Activated naive CD4-positive, alpha-beta T cell treated with anti-CD3 and anti-CD28 coated beads for 36 hours (primary cell): ENCODE measurements around the gene SPINT1. TPM values are rescaled to one million over a fixed set of nuclear protein-coding genes. Genes with fewer than 3 reads are reported as not detected.

Experiments
- CTCF ChIA-PET: fragments of 350-600 bp; sonication (Branson Sonifier 250); formaldehyde crosslinking; loops from one replicate; lab custom pipeline; 2021; ENCODE audit warnings: antibody characterized with exemption; lab: Charles Lee
- DNase-seq: peaks from one replicate; pipeline ENCODE4 v3.0.0-alpha.2; 2020
- H3K27ac Mint-ChIP-seq: one replicate; pipeline ENCODE4 v1.8.0; 2021; ENCODE audit warnings: mild to moderate bottlenecking, mixed read lengths
- H3K27me3 Mint-ChIP-seq: one replicate; pipeline ENCODE4 v1.8.0; 2021; ENCODE audit warnings: low read depth, mixed read lengths
- H3K36me3 Mint-ChIP-seq: one replicate; pipeline ENCODE4 v1.8.0; 2021; ENCODE audit warnings: low read depth, mixed read lengths
- H3K4me1 Mint-ChIP-seq: one replicate; pipeline ENCODE4 v1.8.0; 2021; ENCODE audit warnings: low read depth, mixed read lengths
- H3K4me3 Mint-ChIP-seq: one replicate; pipeline ENCODE4 v1.8.0; 2021; ENCODE audit warnings: mild to moderate bottlenecking, moderate library complexity, mixed read lengths
- H3K9me3 Mint-ChIP-seq: one replicate; pipeline ENCODE4 v1.8.0; 2021; ENCODE audit warnings: mixed read lengths
- intact Hi-C: fragments of 100-400 bp; cut with micrococcal nuclease; formaldehyde crosslinking; loops from one replicate; pipeline ENCODE4 v1.15.1; 2023
- total RNA-seq, 2 experiments: library from RNA; stranded (reverse); gene quantifications; one replicate each; pipeline ENCODE4 v1.2.3, GENCODE V29; 2021

The SPINT1 gene
- total RNA-seq, 2 experiments from 2014 or later = 4.5 to 4.7 TPM

- no peaks in the 10 kb centered on the region for H3K4me1 Mint-ChIP-seq
- intact Hi-C loops = no loop called here
- H3K27me3 Mint-ChIP-seq = no peaks in the 10 kb centered on the region
- H3K4me3 Mint-ChIP-seq = no peak overlapping the region
- no peak overlapping the region for H3K27ac Mint-ChIP-seq
- no peaks in the 10 kb centered on the region for H3K36me3 Mint-ChIP-seq
- CTCF ChIA-PET = interaction anchor here (1.8 kb wide), 1 partner anchor 27 kb away, joined by 4 read pairs; no protein-coding TSS in a partner anchor
- DNase-seq = no peak
- H3K9me3 Mint-ChIP-seq = no peaks in the 10 kb centered on the region
These were observed 10.9 kb upstream of the SPINT1 start for GRCh38 chr15:40832903-40833302.

DNA sequence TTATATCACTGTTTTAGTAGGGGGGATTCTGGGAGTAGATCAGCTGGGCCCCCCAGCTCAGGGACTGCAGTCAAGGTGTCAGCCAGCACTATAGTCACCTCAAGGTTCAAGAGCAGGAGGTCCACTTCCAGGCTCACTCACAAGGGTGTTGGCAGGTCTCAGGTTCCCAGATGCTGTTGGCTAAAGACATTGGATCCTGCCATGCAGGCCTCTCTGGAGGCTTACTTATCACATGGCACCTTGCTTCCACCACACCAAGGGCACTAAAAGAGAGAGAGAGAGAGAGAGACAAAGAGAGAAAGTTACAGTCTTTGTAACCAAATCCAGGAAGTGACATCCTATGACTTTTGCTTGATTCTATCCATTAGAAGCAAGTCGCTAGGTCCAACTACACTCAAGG lies 7.8 kb upstream of the SPINT1 start:
- DNase-seq = no peak
- CTCF ChIA-PET = no interaction called here
- Mint-ChIP-seq H3K36me3 (no peaks in the 10 kb centered on the region), H3K4me3 (no peak overlapping the region), H3K4me1 (no peaks in the 10 kb centered on the region), H3K27ac (no peak overlapping the region), H3K9me3 (no peaks in the 10 kb centered on the region), H3K27me3 (no peaks in the 10 kb centered on the region)
- intact Hi-C loops = no loop called here

DNA sequence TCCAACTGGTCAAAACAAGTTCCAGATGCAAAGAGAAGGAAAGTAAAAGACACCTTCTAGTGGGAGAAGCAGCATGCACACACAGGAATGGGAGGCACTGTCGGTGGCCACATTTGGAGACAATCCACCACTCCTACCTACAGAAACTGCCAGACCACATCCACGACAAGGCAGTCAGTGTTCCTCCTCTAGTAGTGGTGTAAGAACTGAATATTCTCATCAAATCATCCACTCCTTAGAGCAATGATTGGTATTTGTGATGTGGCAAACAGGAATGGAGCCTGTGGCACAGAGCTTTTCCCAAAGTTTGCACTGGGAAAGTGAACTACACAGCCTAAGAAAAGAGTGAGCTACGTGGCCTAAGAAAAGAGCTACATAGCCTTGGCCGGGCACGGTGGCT lies 5.1 kb upstream of the SPINT1 start:
- no peak overlapping the region for H3K4me3 Mint-ChIP-seq
- CTCF ChIA-PET = interaction anchor here (0.8 to 1.4 kb wide), 4 partner anchors 20 to 206 kb away, joined by 3 to 4 read pairs (median 4); no protein-coding TSS in a partner anchor
- no peaks in the 10 kb centered on the region for H3K4me1 Mint-ChIP-seq
- H3K36me3 Mint-ChIP-seq = no peaks in the 10 kb centered on the region
- intact Hi-C loops = no loop called here
- H3K27me3 Mint-ChIP-seq = peaks cover 8% of the 10 kb centered on the region
- no peak for DNase-seq
- no peak overlapping the region for H3K27ac Mint-ChIP-seq
- no peaks in the 10 kb centered on the region for H3K9me3 Mint-ChIP-seq

- H3K27me3 Mint-ChIP-seq = peaks cover 12% of the 10 kb centered on the region
- intact Hi-C loops = no loop called here
- CTCF ChIA-PET = interaction anchor here (1.2 kb wide), 1 partner anchor 17 kb away, joined by 6 read pairs; no protein-coding TSS in a partner anchor
These were observed 2.1 kb upstream of the SPINT1 start for GRCh38 chr15:40841741-40842140.

GRCh38 chr15:40843261-40843884 lies 475 bp upstream of the SPINT1 start:
- Mint-ChIP-seq H3K4me1 (peaks cover 21% of the 10 kb centered on the region), H3K27ac (no peak overlapping the region), H3K9me3 (no peaks in the 10 kb centered on the region), H3K27me3 (peaks cover 12% of the 10 kb centered on the region), H3K4me3 (peak overlapping the region; percentile 64), H3K36me3 (peaks cover 3% of the 10 kb centered on the region)
- CTCF ChIA-PET = interaction anchor here (0.8 to 8.2 kb wide), 6 partner anchors 15 to 164 kb away, joined by 3 to 76 read pairs (median 5); partner anchors contain the start of gene VPS18
- intact Hi-C loops = no loop called here
- DNase-seq = no peak

More at GRCh38 chr15:40841741-40842140, 2.1 kb upstream of the SPINT1 start:
- H3K4me3 Mint-ChIP-seq = no peak overlapping the region
- no peak for DNase-seq
- no peak overlapping the region for H3K27ac Mint-ChIP-seq
- no peaks in the 10 kb centered on the region for H3K9me3 Mint-ChIP-seq
- peaks cover 3% of the 10 kb centered on the region for H3K36me3 Mint-ChIP-seq
- peaks cover 11% of the 10 kb centered on the region for H3K4me1 Mint-ChIP-seq

DNA sequence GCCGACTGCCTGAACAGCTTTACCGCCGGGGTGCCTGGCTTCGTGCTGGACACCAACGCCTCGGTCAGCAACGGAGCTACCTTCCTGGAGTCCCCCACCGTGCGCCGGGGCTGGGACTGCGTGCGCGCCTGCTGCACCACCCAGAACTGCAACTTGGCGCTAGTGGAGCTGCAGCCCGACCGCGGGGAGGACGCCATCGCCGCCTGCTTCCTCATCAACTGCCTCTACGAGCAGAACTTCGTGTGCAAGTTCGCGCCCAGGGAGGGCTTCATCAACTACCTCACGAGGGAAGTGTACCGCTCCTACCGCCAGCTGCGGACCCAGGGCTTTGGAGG lies 815 bp downstream of the SPINT1 start:
- peaks cover 3% of the 10 kb centered on the region for H3K36me3 Mint-ChIP-seq
- H3K9me3 Mint-ChIP-seq = no peaks in the 10 kb centered on the region
- H3K4me1 Mint-ChIP-seq = peaks cover 21% of the 10 kb centered on the region
- intact Hi-C loops = loop anchor here (1.0 kb wide), 2 partner anchors 37 to 387 kb away; partner anchors contain the start of genes CHP1, DNAJC17 and ZFYVE19
- peaks cover 12% of the 10 kb centered on the region for H3K27me3 Mint-ChIP-seq
- CTCF ChIA-PET = interaction anchor here (0.7 to 8.2 kb wide), 8 partner anchors 14 to 97 kb away, joined by 3 to 76 read pairs (median 4); partner anchors contain the start of genes RHOV and VPS18
- H3K4me3 Mint-ChIP-seq = peak overlapping the region; percentile 80
- DNase-seq = peak; percentile 49
- H3K27ac Mint-ChIP-seq = no peak overlapping the region

- no peaks in the 10 kb centered on the region for H3K9me3 Mint-ChIP-seq
- H3K4me1 Mint-ChIP-seq = peaks cover 21% of the 10 kb centered on the region
- peak overlapping the region; percentile 80 for H3K4me3 Mint-ChIP-seq
- no peak overlapping the region for H3K27ac Mint-ChIP-seq
- H3K36me3 Mint-ChIP-seq = peaks cover 3% of the 10 kb centered on the region
- intact Hi-C loops = no loop called here
- no peak for DNase-seq
- CTCF ChIA-PET = interaction anchor here (0.7 to 8.2 kb wide), 7 partner anchors 13 to 97 kb away, joined by 3 to 76 read pairs (median 4); partner anchors contain the start of gene RHOV
- peaks cover 12% of the 10 kb centered on the region for H3K27me3 Mint-ChIP-seq
These were observed 1.2 kb downstream of the SPINT1 start for GRCh38 chr15:40845036-40845435.

- Mint-ChIP-seq H3K27me3 (peaks cover 12% of the 10 kb centered on the region), H3K36me3 (peaks cover 3% of the 10 kb centered on the region), H3K9me3 (no peaks in the 10 kb centered on the region), H3K4me1 (peaks cover 21% of the 10 kb centered on the region), H3K4me3 (peak overlapping the region; percentile 40), H3K27ac (no peak overlapping the region)
- CTCF ChIA-PET = interaction anchor here (0.7 to 8.2 kb wide), 5 partner anchors 13 to 50 kb away, joined by 3 to 76 read pairs (median 4); partner anchors contain the start of gene RHOV
- DNase-seq = no peak
- intact Hi-C loops = no loop called here
These were observed 1.9 kb downstream of the SPINT1 start for GRCh38 chr15:40845511-40846284.

DNA sequence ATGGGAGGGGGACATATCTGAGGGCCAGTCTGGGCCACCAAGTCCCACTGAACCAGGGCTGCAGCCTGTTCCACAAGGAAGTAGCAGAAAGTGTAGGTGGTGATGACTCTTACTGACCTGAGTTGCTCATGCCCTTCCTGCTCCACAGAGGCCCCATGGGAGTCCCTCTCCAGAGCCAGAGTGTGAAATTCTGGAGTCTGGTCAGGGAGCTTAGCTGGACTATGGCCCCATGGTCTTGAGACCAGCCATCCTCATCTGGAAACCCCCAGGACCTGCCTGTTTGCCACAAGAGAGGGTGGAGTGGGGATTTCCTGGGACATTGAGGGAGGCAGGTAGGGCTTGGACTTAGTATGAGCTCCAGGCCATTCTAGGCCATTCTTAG lies 3.0 kb downstream of the SPINT1 start:
- Mint-ChIP-seq H3K9me3 (no peaks in the 10 kb centered on the region), H3K4me1 (peaks cover 21% of the 10 kb centered on the region), H3K27me3 (peaks cover 12% of the 10 kb centered on the region), H3K27ac (no peak overlapping the region), H3K36me3 (peaks cover 3% of the 10 kb centered on the region), H3K4me3 (no peak overlapping the region)
- DNase-seq = no peak
- intact Hi-C loops = no loop called here
- CTCF ChIA-PET = interaction anchor here (0.8 to 8.2 kb wide), 3 partner anchors 9 to 45 kb away, joined by 3 to 76 read pairs (median 4); no protein-coding TSS in a partner anchor

- CTCF ChIA-PET = interaction anchor here (0.8 to 8.2 kb wide), 3 partner anchors 8 to 45 kb away, joined by 3 to 76 read pairs (median 4); no protein-coding TSS in a partner anchor
- Mint-ChIP-seq H3K4me1 (peaks cover 21% of the 10 kb centered on the region), H3K27ac (no peak overlapping the region), H3K4me3 (no peak overlapping the region), H3K27me3 (peaks cover 8% of the 10 kb centered on the region), H3K36me3 (peaks cover 3% of the 10 kb centered on the region), H3K9me3 (no peaks in the 10 kb centered on the region)
- no peak for DNase-seq
- intact Hi-C loops = no loop called here
These were observed 3.5 kb downstream of the SPINT1 start for GRCh38 chr15:40847223-40847961.

DNA sequence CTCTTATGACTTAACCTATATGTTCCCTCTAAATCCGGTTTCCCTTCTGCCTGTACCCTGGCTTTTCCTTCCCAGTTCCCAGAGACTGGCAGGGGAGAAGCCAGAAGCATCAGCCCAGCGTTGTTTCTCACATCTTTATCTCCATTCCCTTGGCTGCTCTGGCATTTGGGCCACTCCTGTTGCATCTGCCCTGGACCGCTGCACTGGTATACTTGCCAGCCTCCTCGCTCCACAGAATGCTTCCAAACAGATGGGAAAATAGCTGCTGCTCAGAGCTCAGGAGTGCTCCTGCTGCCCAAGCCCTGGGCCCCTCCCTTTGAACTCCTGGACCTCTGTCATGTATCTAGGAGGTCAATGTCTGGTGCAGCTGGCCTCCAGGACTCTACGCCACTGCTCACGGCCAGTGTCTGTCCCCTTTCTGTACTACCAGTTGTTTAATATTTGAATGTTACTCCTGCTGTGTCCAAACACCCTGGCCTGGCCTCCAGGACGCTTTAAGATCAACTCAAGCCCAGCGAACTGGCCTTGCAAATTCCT lies 6.8 kb downstream of the SPINT1 start:
- H3K36me3 Mint-ChIP-seq = no peaks in the 10 kb centered on the region
- intact Hi-C loops = no loop called here
- DNase-seq = no peak
- CTCF ChIA-PET = interaction anchor here (1.3 to 14.2 kb wide), 3 partner anchors 8 to 50 kb away, joined by 4 to 393 read pairs (median 76); partner anchors contain the start of gene VPS18
- H3K4me3 Mint-ChIP-seq = no peak overlapping the region
- peaks cover 13% of the 10 kb centered on the region for H3K4me1 Mint-ChIP-seq
- no peaks in the 10 kb centered on the region for H3K9me3 Mint-ChIP-seq
- H3K27ac Mint-ChIP-seq = no peak overlapping the region
- H3K27me3 Mint-ChIP-seq = no peaks in the 10 kb centered on the region
